PFSK-1 (cell line): ENCODE data around the gene PRLR.

ENCODE experiments used
- FOXP2 ChIP-seq: optimal IDR thresholded peaks from 2 replicates; pipeline ENCODE3; 2011; ENCODE audit warnings: borderline replicate concordance, control low read depth, inconsistent platforms; ENCODE audit not compliant: insufficient read depth; ENCODE audit errors: extremely low read length, extremely low read depth
- POLR2AphosphoS5 ChIP-seq: IDR thresholded peaks from 2 replicates; pipeline ENCODE4 v1.6.1; 2012; ENCODE audit warnings: low read depth, mild to moderate bottlenecking, control low read depth, low read length, moderate library complexity
- SIN3A ChIP-seq: IDR thresholded peaks from 2 replicates; pipeline ENCODE4 v1.6.1; 2012; ENCODE audit warnings: mild to moderate bottlenecking, low read length, moderate library complexity, borderline replicate concordance; ENCODE audit not compliant: insufficient read depth
- TAF1 ChIP-seq: IDR thresholded peaks from 2 replicates; pipeline ENCODE4 v1.6.1; 2012; ENCODE audit warnings: low read length, control low read depth, borderline replicate concordance; ENCODE audit not compliant: insufficient read depth
- TF ChIP-seq, protein P1 (sequence below), 2 experiments: IDR thresholded peaks; 2 replicates each; pipeline versions ENCODE4 v1.6.1 to v1.8.0; 2011 to 2012; ENCODE audit warnings: low read depth in 2 of 2, low read length in 2 of 2, control low read depth in 1 of 2, inconsistent platforms in 1 of 2, mild to moderate bottlenecking in 1 of 2, moderate library complexity in 1 of 2; ENCODE audit not compliant: insufficient read depth in 1 of 2

The PRLR gene

DNA sequence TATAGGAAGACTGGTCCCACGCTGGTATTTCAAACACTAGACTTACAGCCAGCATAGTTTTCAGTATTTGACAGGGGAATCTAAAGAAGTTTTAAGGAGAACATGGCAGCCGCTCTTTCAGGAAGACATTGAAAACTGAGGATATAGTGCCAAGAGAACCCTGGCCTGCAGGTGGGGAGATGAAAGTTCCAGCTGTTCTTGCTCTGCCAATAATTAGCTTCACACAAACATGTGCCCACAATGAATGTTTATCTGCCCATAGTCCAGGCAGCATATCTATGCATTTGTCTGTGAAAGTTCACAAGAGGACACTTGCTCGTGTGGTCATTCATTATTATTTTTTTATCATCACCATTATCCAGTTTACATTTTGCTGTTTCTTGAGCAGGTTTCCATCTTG lies 134.9 kb downstream of the PRLR start:
- TF ChIP-seq TAF1 (no peak), POLR2AphosphoS5 (no peak), SIN3A (no peak), FOXP2 (no peak)
- TF ChIP-seq, protein P1, sequence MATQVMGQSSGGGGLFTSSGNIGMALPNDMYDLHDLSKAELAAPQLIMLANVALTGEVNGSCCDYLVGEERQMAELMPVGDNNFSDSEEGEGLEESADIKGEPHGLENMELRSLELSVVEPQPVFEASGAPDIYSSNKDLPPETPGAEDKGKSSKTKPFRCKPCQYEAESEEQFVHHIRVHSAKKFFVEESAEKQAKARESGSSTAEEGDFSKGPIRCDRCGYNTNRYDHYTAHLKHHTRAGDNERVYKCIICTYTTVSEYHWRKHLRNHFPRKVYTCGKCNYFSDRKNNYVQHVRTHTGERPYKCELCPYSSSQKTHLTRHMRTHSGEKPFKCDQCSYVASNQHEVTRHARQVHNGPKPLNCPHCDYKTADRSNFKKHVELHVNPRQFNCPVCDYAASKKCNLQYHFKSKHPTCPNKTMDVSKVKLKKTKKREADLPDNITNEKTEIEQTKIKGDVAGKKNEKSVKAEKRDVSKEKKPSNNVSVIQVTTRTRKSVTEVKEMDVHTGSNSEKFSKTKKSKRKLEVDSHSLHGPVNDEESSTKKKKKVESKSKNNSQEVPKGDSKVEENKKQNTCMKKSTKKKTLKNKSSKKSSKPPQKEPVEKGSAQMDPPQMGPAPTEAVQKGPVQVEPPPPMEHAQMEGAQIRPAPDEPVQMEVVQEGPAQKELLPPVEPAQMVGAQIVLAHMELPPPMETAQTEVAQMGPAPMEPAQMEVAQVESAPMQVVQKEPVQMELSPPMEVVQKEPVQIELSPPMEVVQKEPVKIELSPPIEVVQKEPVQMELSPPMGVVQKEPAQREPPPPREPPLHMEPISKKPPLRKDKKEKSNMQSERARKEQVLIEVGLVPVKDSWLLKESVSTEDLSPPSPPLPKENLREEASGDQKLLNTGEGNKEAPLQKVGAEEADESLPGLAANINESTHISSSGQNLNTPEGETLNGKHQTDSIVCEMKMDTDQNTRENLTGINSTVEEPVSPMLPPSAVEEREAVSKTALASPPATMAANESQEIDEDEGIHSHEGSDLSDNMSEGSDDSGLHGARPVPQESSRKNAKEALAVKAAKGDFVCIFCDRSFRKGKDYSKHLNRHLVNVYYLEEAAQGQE (IDR thresholded peaks at IDR 0.05; ENCODE audit: insufficient read depth in 1 of 2, low read depth in 2 of 2, low read length in 2 of 2) = no peak

- TF ChIP-seq, protein P1 (IDR thresholded peaks at IDR 0.05; ENCODE audit: insufficient read depth in 1 of 2, low read depth in 2 of 2, low read length in 2 of 2) = no peak
Observed at GRCh38 chr5:35094948-35095347, 135.3 kb downstream of the PRLR start.

- TF ChIP-seq, protein P1 (IDR thresholded peaks at IDR 0.05; ENCODE audit: insufficient read depth in 1 of 2, low read depth in 2 of 2, low read length in 2 of 2) = no peak
- no peak for TF ChIP-seq SIN3A
- TF ChIP-seq POLR2AphosphoS5 = no peak
- TF ChIP-seq FOXP2 = no peak
- TF ChIP-seq TAF1 = no peak
Observed at GRCh38 chr5:35092703-35093102, 137.6 kb downstream of the PRLR start.

DNA sequence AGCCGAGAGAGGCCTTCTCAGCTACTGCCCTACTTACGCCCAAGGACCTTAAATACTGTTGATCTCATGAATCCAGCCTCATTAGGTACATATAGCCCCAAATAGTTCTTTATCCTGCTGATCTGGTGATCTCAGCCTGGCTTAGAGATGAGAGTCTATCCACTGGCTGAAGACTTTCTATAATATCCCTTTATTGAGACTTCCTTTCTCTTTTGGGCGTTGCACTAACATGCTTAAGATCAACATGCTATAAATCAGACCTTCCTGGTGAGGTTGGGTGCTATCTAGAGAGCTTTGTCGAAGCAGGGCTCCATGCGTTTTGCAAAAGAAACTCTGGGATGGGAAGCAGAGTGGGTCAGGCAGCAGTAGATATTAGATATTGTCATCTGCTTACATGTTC lies 138.6 kb downstream of the PRLR start:
- TF ChIP-seq FOXP2 (no peak), POLR2AphosphoS5 (no peak), TAF1 (no peak), SIN3A (no peak)
- TF ChIP-seq, protein P1 (IDR thresholded peaks at IDR 0.05; ENCODE audit: insufficient read depth in 1 of 2, low read depth in 2 of 2, low read length in 2 of 2) = no peak

DNA sequence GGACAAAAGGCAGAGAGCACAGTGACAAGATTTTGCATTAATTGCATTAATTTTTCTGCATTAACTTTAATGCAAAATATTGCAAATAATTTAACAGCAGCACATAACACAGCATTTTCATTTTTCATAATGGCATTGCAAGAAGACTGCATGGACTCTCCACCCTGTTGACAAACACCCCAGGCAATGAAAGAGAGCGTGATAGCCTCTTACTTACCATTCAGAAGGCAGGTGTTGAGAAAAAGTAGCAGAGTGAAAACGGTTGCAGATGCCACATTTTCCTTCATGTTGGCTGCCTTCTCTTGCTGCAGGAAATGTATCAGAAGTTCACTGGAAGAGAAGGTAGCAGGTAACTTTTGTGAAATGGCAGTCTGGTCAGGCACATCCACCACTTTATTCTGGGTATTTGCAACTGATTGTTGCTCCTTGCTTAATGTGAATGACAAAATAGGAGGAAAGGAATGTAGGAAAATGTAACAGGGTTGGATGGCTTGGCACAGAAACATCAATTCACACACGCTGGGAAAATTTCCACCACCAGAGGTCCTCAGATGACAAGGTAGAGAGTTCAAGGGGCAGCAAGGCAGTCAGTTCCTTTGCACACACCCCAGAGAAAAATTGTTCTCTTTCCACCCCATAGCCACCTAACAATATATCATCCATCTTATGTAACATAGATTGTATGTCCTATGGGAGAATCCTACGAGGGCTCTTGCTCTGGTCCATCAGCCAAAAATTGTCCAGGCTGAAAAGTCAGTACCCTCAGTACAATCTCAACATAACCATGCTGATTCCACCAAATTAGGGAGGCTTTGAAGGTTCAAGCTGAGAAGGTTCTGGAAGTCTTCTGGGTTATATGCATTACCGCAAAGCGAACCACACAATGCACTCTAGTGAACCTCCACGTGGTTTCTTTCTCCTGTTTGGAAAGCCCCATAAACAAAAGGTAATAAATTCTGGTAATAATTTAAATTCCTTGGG lies 140.7 kb downstream of the PRLR start:
- no peak for TF ChIP-seq POLR2AphosphoS5
- no peak for TF ChIP-seq SIN3A
- TF ChIP-seq, protein P1 (IDR thresholded peaks at IDR 0.05; ENCODE audit: insufficient read depth in 1 of 2, low read depth in 2 of 2, low read length in 2 of 2) = no peak
- TF ChIP-seq FOXP2 = no peak
- no peak for TF ChIP-seq TAF1
